GM23338 (cell line): ENCODE data around the gene TENM4. TPM values are rescaled to one million over a fixed set of nuclear protein-coding genes. Genes with fewer than 3 reads are reported as not detected.

ENCODE experiments used
- ATAC-seq: fragments of 200-7000 bp; cut with Tn5 transposase; 3 replicates; pipeline ENCODE4 v1.9.1; 2020
- DNase-seq: peaks from one replicate; pipeline ENCODE4 v3.0.0-alpha.2; 2015; ENCODE audit warnings: low spot score
- H2AFZ ChIP-seq: fragments of 200-600 bp; sonication (generic); 2 replicates; pipeline ENCODE4 v1.8.0; 2016; ENCODE audit warnings: antibody characterized with exemption, mild to moderate bottlenecking, moderate library complexity
- H3F3A ChIP-seq: fragments of 200-600 bp; sonication (generic); replicated peaks from 2 replicates; pipeline ENCODE4 v1.8.0; 2017; ENCODE audit warnings: antibody characterized with exemption, mixed run types, low read depth
- H3K27ac ChIP-seq: fragments of 200-600 bp; sonication (generic); 2 replicates; pipeline ENCODE4 v1.6.1; 2016; ENCODE audit warnings: low read depth
- H3K27me3 ChIP-seq: fragments of 200-600 bp; sonication (generic); 2 replicates; pipeline ENCODE4 v1.8.0; 2016; ENCODE audit warnings: mild to moderate bottlenecking, mixed run types, moderate library complexity; ENCODE audit not compliant: insufficient read depth
- H3K36me3 ChIP-seq: fragments of 200-600 bp; sonication (generic); 2 replicates; pipeline ENCODE4 v1.8.0; 2016; ENCODE audit warnings: mild to moderate bottlenecking; ENCODE audit not compliant: insufficient read depth
- H3K4me1 ChIP-seq: fragments of 200-600 bp; sonication (generic); 2 replicates; pipeline ENCODE4 v1.8.0; 2016; ENCODE audit warnings: mild to moderate bottlenecking, moderate library complexity; ENCODE audit not compliant: insufficient read depth
- H3K4me2 ChIP-seq: fragments of 200-600 bp; sonication (generic); 2 replicates; pipeline ENCODE4 v1.7.1; 2017; ENCODE audit warnings: mixed run types
- H3K4me3 ChIP-seq: fragments of 200-600 bp; sonication (generic); 2 replicates; pipeline ENCODE4 v1.6.1; 2016; ENCODE audit warnings: mixed run types
- H3K79me2 ChIP-seq: fragments of 200-600 bp; sonication (generic); replicated peaks from 2 replicates; pipeline ENCODE4 v1.8.0; 2017; ENCODE audit warnings: mild to moderate bottlenecking; ENCODE audit not compliant: insufficient read depth
- H3K9me2 ChIP-seq: fragments of 200-600 bp; sonication (generic); 2 replicates; pipeline ENCODE4 v1.8.0; 2017; ENCODE audit not compliant: insufficient read depth
- H4K20me1 ChIP-seq: fragments of 200-600 bp; sonication (generic); replicated peaks from 2 replicates; pipeline ENCODE4 v1.8.0; 2017; ENCODE audit warnings: mild to moderate bottlenecking; ENCODE audit not compliant: insufficient read depth
- H3K27ac Mint-ChIP-seq: 2 replicates; pipeline ENCODE4 v1.8.0; 2020; ENCODE audit warnings: inconsistent platforms, mild to moderate bottlenecking, moderate library complexity, mixed read lengths
- H3K27me3 Mint-ChIP-seq: 3 replicates; pipeline ENCODE4 v1.8.0; 2022; ENCODE audit warnings: low read depth, mild to moderate bottlenecking, moderate library complexity, mixed read lengths, inconsistent platforms; ENCODE audit not compliant: insufficient read depth, poor library complexity
- H3K36me3 Mint-ChIP-seq: 3 replicates; pipeline ENCODE4 v1.8.0; 2021; ENCODE audit warnings: low read depth, mild to moderate bottlenecking, inconsistent platforms, moderate library complexity, mixed read lengths
- H3K4me1 Mint-ChIP-seq: 3 replicates; pipeline ENCODE4 v1.8.0; 2020; ENCODE audit warnings: mild to moderate bottlenecking, inconsistent platforms, mixed read lengths
- H3K4me3 Mint-ChIP-seq: 3 replicates; pipeline ENCODE4 v1.8.0; 2021; ENCODE audit warnings: moderate library complexity, mild to moderate bottlenecking, inconsistent platforms, mixed read lengths
- H3K9me3 Mint-ChIP-seq: 3 replicates; pipeline ENCODE4 v1.8.0; 2020; ENCODE audit warnings: moderate library complexity, mild to moderate bottlenecking, inconsistent platforms, mixed read lengths
- ZNF462 ChIP-seq: fragments of 250-450 bp; sonication (Bioruptor Pico); IDR thresholded peaks from 2 replicates; pipeline ENCODE4 v1.5.0; 2020; ENCODE audit warnings: mild to moderate bottlenecking, moderate library complexity
- polyA plus RNA-seq: library from polyadenylated mRNA; unstranded; fragments of >200 nt; fragmentation: Nextera tagmentation; extraction: Ambion mirVana; gene quantifications from 2 replicates; pipeline ENCODE4 v1.2.1, GENCODE V29; 2016
- total RNA-seq: library from RNA; depleted of rRNA; stranded (reverse); fragments of >200 nt; shearing (Covaris generic); gene quantifications from 2 replicates; pipeline ENCODE4 v1.2.3, GENCODE V29; 2014
- TF ChIP-seq, protein P1 (sequence below): IDR thresholded peaks from one replicate; pipeline ENCODE4 v1.6.1; 2018; ENCODE audit warnings: antibody characterized with exemption; ENCODE audit not compliant: unreplicated experiment

Gene TENM4
- total and polyA plus RNA-seq, 2 experiments from 2014 or later = 7.3 TPM

- no peaks in the 10 kb centered on the region for H3K36me3 Mint-ChIP-seq
- H3K9me2 ChIP-seq = peaks cover 6% of the 10 kb centered on the region; the same call in 1 of the 2 replicates
- no peaks in the 10 kb centered on the region for H3K27me3 ChIP-seq
- DNase-seq (no peak), ATAC-seq (peak; percentile 37; the same call in 2 of the 3 replicates)
- no peaks in the 10 kb centered on the region for H3K36me3 ChIP-seq
- no peak overlapping the region for H3K4me2 ChIP-seq
- peaks cover 8% of the 10 kb centered on the region for H3K4me1 Mint-ChIP-seq
- H3K27ac Mint-ChIP-seq = no peak overlapping the region
- H3K4me3 Mint-ChIP-seq = no peak overlapping the region
- no peaks in the 10 kb centered on the region for H3F3A ChIP-seq
- peaks cover 11% of the 10 kb centered on the region for H3K27me3 Mint-ChIP-seq
- H3K9me3 Mint-ChIP-seq = no peaks in the 10 kb centered on the region; the same call in 2 of the 3 replicates
- H4K20me1 ChIP-seq = no peaks in the 10 kb centered on the region
- no peak overlapping the region for H3K4me3 ChIP-seq
- TF ChIP-seq, protein P1, sequence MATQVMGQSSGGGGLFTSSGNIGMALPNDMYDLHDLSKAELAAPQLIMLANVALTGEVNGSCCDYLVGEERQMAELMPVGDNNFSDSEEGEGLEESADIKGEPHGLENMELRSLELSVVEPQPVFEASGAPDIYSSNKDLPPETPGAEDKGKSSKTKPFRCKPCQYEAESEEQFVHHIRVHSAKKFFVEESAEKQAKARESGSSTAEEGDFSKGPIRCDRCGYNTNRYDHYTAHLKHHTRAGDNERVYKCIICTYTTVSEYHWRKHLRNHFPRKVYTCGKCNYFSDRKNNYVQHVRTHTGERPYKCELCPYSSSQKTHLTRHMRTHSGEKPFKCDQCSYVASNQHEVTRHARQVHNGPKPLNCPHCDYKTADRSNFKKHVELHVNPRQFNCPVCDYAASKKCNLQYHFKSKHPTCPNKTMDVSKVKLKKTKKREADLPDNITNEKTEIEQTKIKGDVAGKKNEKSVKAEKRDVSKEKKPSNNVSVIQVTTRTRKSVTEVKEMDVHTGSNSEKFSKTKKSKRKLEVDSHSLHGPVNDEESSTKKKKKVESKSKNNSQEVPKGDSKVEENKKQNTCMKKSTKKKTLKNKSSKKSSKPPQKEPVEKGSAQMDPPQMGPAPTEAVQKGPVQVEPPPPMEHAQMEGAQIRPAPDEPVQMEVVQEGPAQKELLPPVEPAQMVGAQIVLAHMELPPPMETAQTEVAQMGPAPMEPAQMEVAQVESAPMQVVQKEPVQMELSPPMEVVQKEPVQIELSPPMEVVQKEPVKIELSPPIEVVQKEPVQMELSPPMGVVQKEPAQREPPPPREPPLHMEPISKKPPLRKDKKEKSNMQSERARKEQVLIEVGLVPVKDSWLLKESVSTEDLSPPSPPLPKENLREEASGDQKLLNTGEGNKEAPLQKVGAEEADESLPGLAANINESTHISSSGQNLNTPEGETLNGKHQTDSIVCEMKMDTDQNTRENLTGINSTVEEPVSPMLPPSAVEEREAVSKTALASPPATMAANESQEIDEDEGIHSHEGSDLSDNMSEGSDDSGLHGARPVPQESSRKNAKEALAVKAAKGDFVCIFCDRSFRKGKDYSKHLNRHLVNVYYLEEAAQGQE = peak; percentile 60
- TF ChIP-seq ZNF462 (CRISPR knock-in tag) = no peak
- no peak overlapping the region for H3K27ac ChIP-seq
- H2AFZ ChIP-seq = no peak overlapping the region
- H3K4me1 ChIP-seq = no peaks in the 10 kb centered on the region
- H3K79me2 ChIP-seq = no peaks in the 10 kb centered on the region
These were observed 546.8 kb downstream of the TENM4 start for GRCh38 chr11:78893996-78894395.
